AG04450 (cell line): Measurements from ENCODE around the gene TEPSIN. TPM values are rescaled to one million over a fixed set of nuclear protein-coding genes. Genes with fewer than 3 reads are reported as not detected.
A peak's percentile ranks its signal among the peaks of the same experiment; 100 is the strongest.

Experiments
- CTCF ChIA-PET: fragments of 300-600, 350-600 bp; formaldehyde crosslinking; extraction: SDS; loops from one replicate; lab custom pipeline; 2022; ENCODE audit warnings: antibody characterized with exemption, inconsistent platforms; lab: Charles Lee
- POLR2A ChIA-PET: fragments of 350-600 bp; formaldehyde crosslinking; extraction: SDS; loops from one replicate; lab custom pipeline; 2021; ENCODE audit warnings: antibody characterized with exemption, inconsistent platforms; lab: Yijun Ruan, JAX
- DNase-seq: peaks from one replicate; pipeline ENCODE4 v3.0.0-alpha.2; 2011; ENCODE audit warnings: low read depth, low spot score
- H3K27ac ChIP-seq: one replicate; pipeline ENCODE4 v1.5.1; 2012; ENCODE audit warnings: low read depth, low read length, control low read depth
- H3K27me3 ChIP-seq: one replicate; pipeline ENCODE4 v1.6.0; 2012; ENCODE audit warnings: low read length; ENCODE audit not compliant: control insufficient read depth, insufficient read depth
- H3K4me3 ChIP-seq: 2 replicates; pipeline ENCODE4 v1.5.1; 2011; ENCODE audit warnings: mild to moderate bottlenecking, low read depth, low read length, control low read depth
- H3K9me3 ChIP-seq: 2 replicates; pipeline ENCODE4 v1.5.1; 2012; ENCODE audit warnings: low read length; ENCODE audit not compliant: control insufficient read depth, insufficient read depth
- CTCF ChIP-seq: IDR thresholded peaks from 2 replicates; pipeline ENCODE4 v1.5.1; 2011; ENCODE audit warnings: low read depth, low read length, control low read depth, inconsistent platforms
- polyA plus RNA-seq: library from polyadenylated mRNA; depleted of rRNA; stranded (reverse); fragments of >200 nt; gene quantifications from 2 replicates; pipeline ENCODE4 v1.2.3, GENCODE V29; 2011

The TEPSIN gene
- polyA plus RNA-seq, 1 experiment, result 7.5 TPM

DNA sequence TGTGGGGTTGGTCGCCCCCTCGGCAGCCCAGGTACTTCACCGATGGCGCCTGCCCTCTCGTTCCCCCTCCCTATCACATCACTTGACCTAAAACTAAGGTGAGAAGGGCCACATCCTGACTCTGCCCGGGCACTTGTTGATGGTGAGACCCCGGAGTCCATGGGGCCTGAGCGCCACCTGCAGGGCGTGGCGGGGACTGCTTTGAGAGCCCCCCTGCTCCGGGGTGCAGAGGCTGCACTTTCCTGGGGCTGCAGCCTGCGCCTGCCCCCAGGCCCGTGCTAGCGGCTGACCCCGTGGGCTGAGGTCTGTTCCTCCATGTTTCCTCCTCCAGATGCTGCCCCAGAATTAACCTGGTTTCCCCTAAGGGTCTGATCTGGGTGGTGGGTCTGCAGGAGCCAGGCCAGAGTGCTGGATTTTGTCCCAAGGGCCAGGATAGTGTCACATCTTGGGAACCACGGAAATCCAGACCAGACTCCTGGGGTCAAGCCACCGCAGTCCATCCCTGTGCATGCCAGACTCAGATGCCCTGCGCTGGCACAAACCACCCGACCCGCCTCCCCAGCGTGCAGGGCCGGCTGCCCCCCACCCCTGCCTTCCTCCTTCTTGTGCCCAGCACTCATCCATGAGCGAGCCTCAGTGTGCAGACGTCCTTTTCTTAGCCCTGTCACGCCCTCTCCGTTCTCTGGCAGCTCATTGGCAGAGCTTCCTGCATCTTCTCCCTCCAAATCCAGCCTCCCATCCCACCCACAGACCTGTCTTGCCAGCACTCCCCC is 3.0 kb upstream of the TEPSIN start:
- Histone ChIP-seq H3K9me3 (no peaks in the 10 kb centered on the region; the same call in 1 of the 2 replicates), H3K27me3 (no peaks in the 10 kb centered on the region), H3K27ac (no peak overlapping the region), H3K4me3 (no peak overlapping the region)
- TF ChIP-seq CTCF, result peak; percentile 70
- ChIA-PET POLR2A (no interaction called here), CTCF (interaction anchor here (0.6 to 1.2 kb wide), 2 partner anchors 97 to 99 kb away, joined by 4 read pairs; no protein-coding TSS in a partner anchor)
- DNase-seq, result no peak

- Histone ChIP-seq H3K4me3 (no peak overlapping the region), H3K27ac (no peak overlapping the region), H3K27me3 (no peaks in the 10 kb centered on the region), H3K9me3 (no peaks in the 10 kb centered on the region; the same call in 1 of the 2 replicates)
- TF ChIP-seq CTCF, result no peak
- ChIA-PET CTCF (interaction anchor here (1.2 to 1.6 kb wide), 3 partner anchors 14 to 99 kb away, joined by 4 read pairs; no protein-coding TSS in a partner anchor), POLR2A (no interaction called here)
- no peak for DNase-seq
These were observed 2.3 kb upstream of the TEPSIN start for GRCh38 chr17:81241203-81241602.

DNA sequence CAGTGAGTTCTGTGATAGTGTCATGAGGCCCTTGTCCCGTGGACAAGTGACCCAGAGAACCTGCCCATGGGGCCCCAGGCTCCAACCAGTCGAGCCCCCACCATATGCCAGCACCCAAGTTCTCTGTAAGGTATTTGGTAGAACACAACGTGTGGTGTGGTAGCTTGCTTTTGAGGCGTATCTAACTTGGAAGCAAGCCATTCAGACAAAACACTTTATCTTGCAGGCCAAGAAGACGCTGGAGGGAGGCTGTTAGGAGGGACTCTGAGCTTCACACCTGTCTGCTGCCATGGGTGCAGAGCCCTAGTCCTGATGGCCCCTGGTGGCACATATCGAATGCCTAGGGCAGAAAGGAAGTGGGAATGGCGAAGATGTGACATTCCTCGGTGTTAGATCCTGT is 1.9 kb upstream of the TEPSIN start:
- no peak for TF ChIP-seq CTCF
- Histone ChIP-seq H3K4me3 (no peak overlapping the region), H3K9me3 (no peaks in the 10 kb centered on the region; the same call in 1 of the 2 replicates), H3K27me3 (no peaks in the 10 kb centered on the region), H3K27ac (no peak overlapping the region)
- ChIA-PET CTCF (interaction anchor here (1.2 to 1.6 kb wide), 3 partner anchors 14 to 98 kb away, joined by 4 read pairs; no protein-coding TSS in a partner anchor), POLR2A (no interaction called here)
- DNase-seq, result no peak

DNA sequence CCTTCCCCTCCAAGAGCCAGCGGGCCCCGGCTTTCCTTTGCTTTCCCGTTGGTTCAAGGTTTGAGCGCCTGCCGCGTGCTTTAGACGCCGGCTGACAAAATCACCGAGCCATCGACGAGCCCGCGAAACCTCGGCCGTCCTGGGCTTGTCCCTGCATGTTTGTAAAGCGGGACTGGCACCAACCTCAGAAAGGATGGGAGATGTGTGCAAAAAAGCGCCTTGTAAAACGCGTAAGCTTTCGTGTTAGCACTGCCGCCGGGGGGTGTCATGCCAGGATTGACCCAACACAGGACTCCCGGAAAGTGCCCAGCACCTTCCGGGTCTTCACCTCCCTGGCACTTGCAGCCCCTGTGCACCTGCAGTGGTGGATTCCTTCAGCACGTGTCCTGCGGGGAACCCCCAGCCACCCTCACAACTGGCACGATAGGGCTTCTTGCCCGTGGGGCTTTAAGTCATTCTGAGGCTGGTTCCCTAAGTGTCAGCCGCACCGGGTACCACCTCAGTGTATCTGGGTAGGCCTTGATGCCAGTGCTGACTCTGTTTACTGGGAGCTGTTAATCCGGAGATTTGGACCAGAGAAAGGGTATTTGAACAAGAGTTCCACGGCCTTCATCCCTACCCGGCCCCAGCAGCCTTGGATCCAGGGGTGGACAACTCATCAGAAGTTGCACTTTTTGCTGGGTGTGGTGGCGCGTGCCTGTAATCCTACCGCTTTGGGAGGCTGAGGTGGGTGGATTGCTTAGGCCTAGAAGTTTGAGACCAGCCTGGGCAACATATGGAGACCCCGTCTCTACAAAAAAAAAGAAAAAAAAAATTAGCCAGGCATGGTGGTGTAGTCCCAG is 1.1 kb upstream of the TEPSIN start:
- ChIA-PET CTCF (interaction anchor here (1.0 to 1.6 kb wide), 4 partner anchors 15 to 97 kb away, joined by 3 to 4 read pairs (median 4); no protein-coding TSS in a partner anchor), POLR2A (interaction anchor here (0.5 to 1.7 kb wide), 3 partner anchors 17 to 266 kb away, joined by 3 to 17 read pairs (median 3); partner anchors contain the start of gene CEP131)
- DNase-seq, result no peak
- Histone ChIP-seq H3K4me3 (peak overlapping the region; percentile 80), H3K9me3 (no peaks in the 10 kb centered on the region; the same call in 1 of the 2 replicates), H3K27ac (peak overlapping the region; percentile 21), H3K27me3 (no peaks in the 10 kb centered on the region)
- TF ChIP-seq CTCF, result no peak
